Panc1 (cell line): Measurements from ENCODE around the gene PCIF1. TPM values are rescaled to one million over a fixed set of nuclear protein-coding genes. Genes with fewer than 3 reads are reported as not detected.

ENCODE experiments used
- ATAC-seq: fragments of 200-7000 bp; cut with Tn5 transposase; 2 replicates; pipeline ENCODE4 v1.9.1; 2020; ENCODE audit warnings: mild to moderate bottlenecking, moderate library complexity
- BruUV-seq: library from RNA; stranded (reverse); fragments of 400-500 nt; replicated peaks from 2 replicates; lab custom pipeline; 2021; lab: Mats Ljungman, UMichigan
- CTCF ChIA-PET: fragments of 300-600 bp; sonication (Branson Sonifier 250); formaldehyde crosslinking; loops from one replicate; lab custom pipeline; 2022; ENCODE audit warnings: antibody characterized with exemption; lab: Charles Lee
- POLR2A ChIA-PET: fragments of 300-600 bp; sonication (Branson Sonifier 250); formaldehyde crosslinking; loops from one replicate; lab custom pipeline; 2022; ENCODE audit warnings: antibody characterized with exemption; lab: Charles Lee
- DNase-seq: peaks from one replicate; pipeline ENCODE4 v3.0.0-alpha.2; 2010; ENCODE audit warnings: low read depth, low spot score
- H3K27ac ChIP-seq: 2 replicates; pipeline ENCODE4 v1.5.1; 2011; ENCODE audit warnings: mild to moderate bottlenecking, low read length, inconsistent platforms
- H3K27me3 ChIP-seq: fragments of 200-500 bp; sonication (Bioruptor generic); 2 replicates; pipeline ENCODE4 v1.6.0; 2014; ENCODE audit warnings: low read length, inconsistent platforms; ENCODE audit not compliant: control insufficient read depth, insufficient read depth
- H3K36me3 ChIP-seq: fragments of 200-500 bp; sonication (Bioruptor generic); 2 replicates; pipeline ENCODE4 v1.5.1; 2014; ENCODE audit warnings: inconsistent platforms, mild to moderate bottlenecking, low read length, moderate library complexity; ENCODE audit not compliant: control insufficient read depth, insufficient read depth
- H3K4me1 ChIP-seq: 2 replicates; pipeline ENCODE4 v1.5.1; 2011; ENCODE audit warnings: inconsistent platforms, mild to moderate bottlenecking, low read length, moderate library complexity; ENCODE audit not compliant: control insufficient read depth, insufficient read depth
- H3K4me3 ChIP-seq, 2 experiments: 2 replicates each; pipeline ENCODE4 v1.5.1; 2011 to 2012; ENCODE audit warnings: low read depth in 2 of 2, low read length in 2 of 2, mild to moderate bottlenecking in 2 of 2, inconsistent platforms in 1 of 2, moderate library complexity in 1 of 2
- H3K9me3 ChIP-seq: fragments of 200-500 bp; sonication (Bioruptor generic); 2 replicates; pipeline ENCODE4 v1.5.1; 2014; ENCODE audit warnings: low read depth, mild to moderate bottlenecking, inconsistent platforms, low read length, moderate library complexity; ENCODE audit not compliant: control insufficient read depth, insufficient read depth
- CTCF ChIP-seq: fragments of 450-650 bp; IDR thresholded peaks from 2 replicates; pipeline ENCODE4 v1.5.1; 2017; ENCODE audit warnings: mild to moderate bottlenecking
- REST ChIP-seq, 2 experiments: IDR thresholded peaks; 2 replicates each; pipeline ENCODE4 v1.6.1; 2011 to 2012; ENCODE audit warnings: low read depth in 2 of 2, control low read depth in 1 of 2, low read length in 1 of 2, mild to moderate bottlenecking in 1 of 2, moderate library complexity in 1 of 2; ENCODE audit not compliant: insufficient read depth in 1 of 2
- SIN3A ChIP-seq: IDR thresholded peaks from 2 replicates; pipeline ENCODE4 v1.6.1; 2012; ENCODE audit warnings: low read depth, mild to moderate bottlenecking, low read length, moderate library complexity, borderline replicate concordance; ENCODE audit not compliant: insufficient read depth
- TCF7L2 ChIP-seq: IDR thresholded peaks from 2 replicates; pipeline ENCODE4 v1.6.1; 2011; ENCODE audit warnings: mild to moderate bottlenecking, low read depth, low read length, inconsistent platforms
- in situ Hi-C: cut with HindIII; loops from 2 replicates; pipeline ENCODE4 v1.10.0; 2016; ENCODE audit warnings: low sequenced_read_pairs, low pct_unique_long_range_greater_than_20kb
- intact Hi-C: fragments of 100-400 bp; cut with micrococcal nuclease; formaldehyde crosslinking; loops from one replicate; pipeline ENCODE4 v1.10.0; 2022; ENCODE audit not compliant: unreplicated experiment
- total RNA-seq: library from RNA; stranded (reverse); gene quantifications from one replicate; pipeline ENCODE4 v1.2.1, GENCODE V29; 2021; ENCODE audit not compliant: unreplicated experiment

The PCIF1 gene
- total RNA-seq, 1 experiment from 2014 or later = 24.6 TPM

GRCh38 chr20:45910670-45911485, 23.6 kb upstream of the PCIF1 start:
- H3K4me3 ChIP-seq = peak overlapping the region; percentile 39 to 62
- H3K9me3 ChIP-seq = no peaks in the 10 kb centered on the region
- POLR2A ChIA-PET = no interaction called here
- intact Hi-C loops = no loop called here
- peak; percentile 47; the same call in 1 of the 2 replicates for TF ChIP-seq TCF7L2
- TF ChIP-seq CTCF = no peak
- in situ Hi-C loops = no loop called here
- H3K27me3 ChIP-seq = no peaks in the 10 kb centered on the region
- DNase-seq (no peak), ATAC-seq (peak; percentile 83)
- H3K36me3 ChIP-seq = no peaks in the 10 kb centered on the region
- H3K4me1 ChIP-seq = peaks cover 18% of the 10 kb centered on the region
- CTCF ChIA-PET = no interaction called here
- BruUV-seq = no TSS peak
- H3K27ac ChIP-seq = peak overlapping the region; percentile 44; the same call in 1 of the 2 replicates

- CTCF ChIA-PET = no interaction called here
These were observed 22.8 kb upstream of the PCIF1 start, which contains the start of gene PLTP for GRCh38 chr20:45911486-45912343. PLTP (minus strand) TSS chr20:45912155; CDS start chr20:45911452, 703 bp downstream.

More at GRCh38 chr20:45911486-45912343, 22.8 kb upstream of the PCIF1 start, which contains the start of gene PLTP:
- no peaks in the 10 kb centered on the region for H3K36me3 ChIP-seq
- POLR2A ChIA-PET = no interaction called here
- no peak for TF ChIP-seq CTCF
- TF ChIP-seq TCF7L2 = no peak
- no peak for TF ChIP-seq REST (IDR thresholded peaks at IDR 0.05; ENCODE audit: insufficient read depth in 1 of 2, low read depth in 2 of 2, low read length in 1 of 2)
- TF ChIP-seq SIN3A = no peak
- intact Hi-C loops = no loop called here
- in situ Hi-C loops = no loop called here
- H3K27ac ChIP-seq = peak within 1 kb of the TSS; percentile 44; the same call in 1 of the 2 replicates
- H3K4me1 ChIP-seq = peaks cover 18% of the 10 kb centered on the region
- peak; percentile 46 for ATAC-seq
- BruUV-seq = no TSS peak
- H3K27me3 ChIP-seq = no peaks in the 10 kb centered on the region
- no peaks in the 10 kb centered on the region for H3K9me3 ChIP-seq
- H3K4me3 ChIP-seq = peak within 1 kb of the TSS; percentile 39 to 62
- no peak for DNase-seq
